ENCODE data around the gene CCDC138.

The CCDC138 gene

GRCh38 chr2:108919571-108920373 is 133.2 kb downstream of the CCDC138 start:
- DNase-seq (ENCODE audit: low read depth), result no peak

GRCh38 chr2:108920686-108921085 is 134.1 kb downstream of the CCDC138 start:
- no peak for DNase-seq (ENCODE audit: low read depth)

GRCh38 chr2:108921096-108922030 is 134.8 kb downstream of the CCDC138 start:
- DNase-seq (ENCODE audit: low read depth), result no peak

GRCh38 chr2:108922141-108922915 is 135.8 kb downstream of the CCDC138 start:
- DNase-seq (ENCODE audit: low read depth), result no peak

GRCh38 chr2:108923019-108923700 is 136.6 kb downstream of the CCDC138 start:
- no peak for DNase-seq (ENCODE audit: low read depth)

- no peak for DNase-seq (ENCODE audit: low read depth)
Observed at GRCh38 chr2:108923736-108924579, 137.4 kb downstream of the CCDC138 start.

GRCh38 chr2:108924580-108925251 is 138.1 kb downstream of the CCDC138 start:
- no peak for DNase-seq (ENCODE audit: low read depth)

- DNase-seq (ENCODE audit: low read depth), result no peak
Observed at GRCh38 chr2:108925286-108925685, 138.7 kb downstream of the CCDC138 start.

GRCh38 chr2:108925735-108926134 is 139.2 kb downstream of the CCDC138 start:
- no peak for DNase-seq (ENCODE audit: low read depth)

Data from activated T-helper 1 cell treated with Interleukin-2 at 50 U/mL for 16 hours (primary cell).